ENCODE results near the gene MED12L. TPM values are rescaled to one million over a fixed set of nuclear protein-coding genes. Genes with fewer than 3 reads are reported as not detected.

The MED12L gene
- total and polyA plus RNA-seq, 9 of the 15 experiments (the other 6 are each of a cell fraction or from before 2014, with no cell fraction given): not detected

DNA sequence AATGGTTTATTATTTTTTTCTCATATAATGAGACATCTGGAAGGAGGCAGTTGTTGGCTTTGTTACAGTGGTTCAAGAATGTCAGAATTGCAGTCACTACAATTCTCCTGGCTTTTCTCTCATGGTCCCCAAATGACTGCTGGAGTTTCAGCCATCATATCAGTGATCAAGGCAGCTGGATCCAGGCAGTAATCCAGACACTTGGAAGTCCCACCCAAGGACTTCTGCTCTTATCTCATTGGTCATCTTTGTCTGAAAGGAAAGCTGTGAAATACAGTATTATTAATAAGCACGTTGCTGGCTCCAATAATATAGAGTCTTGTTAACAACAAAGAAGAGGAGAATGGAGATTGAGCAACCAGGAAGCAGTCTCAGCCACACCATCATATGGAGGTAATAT lies 22.9 kb upstream of the MED12L start:
- no peak overlapping the region for H3K27ac ChIP-seq (ENCODE audit: extremely low read depth, low read depth, low read length)
- no peaks in the 10 kb centered on the region for H3K9me3 ChIP-seq (replicated peaks; ENCODE audit: control insufficient read depth, insufficient read depth, low read depth, low read length)
- FAIRE-seq (no peak), ATAC-seq (no peak), DNase-seq (ENCODE audit: extremely low read depth in 1 of 4, low spot score in 3 of 4) (no peak)
- no peaks in the 10 kb centered on the region for H3K79me2 ChIP-seq (ENCODE audit: control insufficient read depth, insufficient read depth, low read length)
- ChIA-PET POLR2A (no interaction called here), CTCF (ENCODE audit: low intra/inter-chr PET ratio) (no interaction called here)
- in situ Hi-C loops (cut with MboI) (no loop called here), intact Hi-C loops (cut with micrococcal nuclease) (no loop called here)
- H3K36me3 ChIP-seq (ENCODE audit: control insufficient read depth, insufficient read depth, low read length): no peaks in the 10 kb centered on the region
- peaks cover 2 to 8% of the 10 kb centered on the region in 2 experiments; a peak in 2 of 5 replicates for H3K27me3 ChIP-seq (ENCODE audit: control insufficient read depth in 2 of 2, insufficient read depth in 2 of 2, low read length in 2 of 2)
- no peaks in the 10 kb centered on the region for H3K4me1 ChIP-seq (replicated peaks in 1 of 2; ENCODE audit: control insufficient read depth in 2 of 2, insufficient read depth in 2 of 2, low read length in 2 of 2)
- no peak overlapping the region for H3K4me2 ChIP-seq (ENCODE audit: insufficient read depth, low read length)
- 0 out of 2 replicates have a peak, but pooled peaks cover under 1% of the 10 kb centered on the region for H4K20me1 ChIP-seq (replicated peaks; ENCODE audit: control insufficient read depth, insufficient read depth, low read length)
- no peaks in the 10 kb centered on the region for H3K9me1 ChIP-seq (ENCODE audit: control insufficient read depth, insufficient read depth, low read length)
- no peak overlapping the region for H3K9ac ChIP-seq (ENCODE audit: insufficient read depth in 1 of 2, low read depth in 2 of 2, low read length in 2 of 2)
- 0% methylated on average over 1 of the region's 1 CpG for WGBS (ENCODE audit: insufficient coverage, low coverage, missing lambda C conversion rate)
- H3K4me3 ChIP-seq: no peak overlapping the region
- no peak for TF ChIP-seq ZSCAN29 (IDR thresholded peaks at IDR 0.05)
- BruUV-seq (replicated peaks): no TSS peak
- H2AFZ ChIP-seq (ENCODE audit: low read depth, low read length): no peak overlapping the region

DNA sequence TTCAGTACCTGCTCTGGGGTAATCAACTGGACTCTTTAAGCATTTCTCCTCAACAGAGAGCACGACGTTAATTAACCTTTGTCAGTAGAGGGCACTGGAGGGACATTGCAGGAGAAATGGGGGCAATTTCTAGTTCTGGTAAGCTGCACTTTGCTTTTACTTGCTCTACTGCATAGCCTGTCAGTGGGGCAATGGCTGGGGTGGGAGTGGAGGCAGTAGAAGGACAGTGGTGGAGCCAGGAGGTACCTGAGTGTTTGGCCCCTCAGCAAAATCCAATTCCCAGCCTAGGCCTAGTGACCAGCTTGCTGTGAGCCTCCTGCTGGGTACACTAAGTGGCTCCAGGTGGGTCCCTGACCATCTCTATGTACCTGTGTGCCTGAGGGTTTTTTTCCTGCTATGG lies 18.3 kb upstream of the MED12L start:
- Histone ChIP-seq H3K79me2 (ENCODE audit: control insufficient read depth, insufficient read depth, low read length) (no peaks in the 10 kb centered on the region), H3K9ac (ENCODE audit: insufficient read depth in 1 of 2, low read depth in 2 of 2, low read length in 2 of 2) (no peak overlapping the region), H3K27ac (ENCODE audit: extremely low read depth, low read depth, low read length) (no peak overlapping the region), H3K36me3 (ENCODE audit: control insufficient read depth, insufficient read depth, low read length) (no peaks in the 10 kb centered on the region), H3K9me1 (ENCODE audit: control insufficient read depth, insufficient read depth, low read length) (no peaks in the 10 kb centered on the region), H4K20me1 (replicated peaks; ENCODE audit: control insufficient read depth, insufficient read depth, low read length) (no peaks in the 10 kb centered on the region), H3K9me3 (replicated peaks; ENCODE audit: control insufficient read depth, insufficient read depth, low read depth, low read length) (no peaks in the 10 kb centered on the region), H3K4me1 (replicated peaks in 1 of 2; ENCODE audit: control insufficient read depth in 2 of 2, insufficient read depth in 2 of 2, low read length in 2 of 2) (no peaks in the 10 kb centered on the region), H3K4me3 (no peak overlapping the region), H2AFZ (ENCODE audit: low read depth, low read length) (no peak overlapping the region), H3K27me3 (ENCODE audit: control insufficient read depth in 2 of 2, insufficient read depth in 2 of 2, low read length in 2 of 2) (no peaks in the 10 kb centered on the region), H3K4me2 (ENCODE audit: insufficient read depth, low read length) (no peak overlapping the region)
- in situ Hi-C loops (cut with MboI) (no loop called here), intact Hi-C loops (cut with micrococcal nuclease) (loop anchor here (1.0 kb wide), 1 partner anchor 79 kb away; no protein-coding TSS in a partner anchor)
- ChIA-PET CTCF (ENCODE audit: low intra/inter-chr PET ratio) (no interaction called here), POLR2A (no interaction called here)
- BruUV-seq (replicated peaks): no TSS peak
- WGBS (ENCODE audit: insufficient coverage, low coverage, missing lambda C conversion rate): 5% methylated on average over 2 of the region's 2 CpGs
- peak; percentile 77 for ATAC-seq
- peak; percentile 84 for FAIRE-seq
- DNase-seq (ENCODE audit: extremely low read depth in 1 of 4, low spot score in 3 of 4): peak in 1 of 4 experiments; percentile 24
- TF ChIP-seq, protein P1, sequence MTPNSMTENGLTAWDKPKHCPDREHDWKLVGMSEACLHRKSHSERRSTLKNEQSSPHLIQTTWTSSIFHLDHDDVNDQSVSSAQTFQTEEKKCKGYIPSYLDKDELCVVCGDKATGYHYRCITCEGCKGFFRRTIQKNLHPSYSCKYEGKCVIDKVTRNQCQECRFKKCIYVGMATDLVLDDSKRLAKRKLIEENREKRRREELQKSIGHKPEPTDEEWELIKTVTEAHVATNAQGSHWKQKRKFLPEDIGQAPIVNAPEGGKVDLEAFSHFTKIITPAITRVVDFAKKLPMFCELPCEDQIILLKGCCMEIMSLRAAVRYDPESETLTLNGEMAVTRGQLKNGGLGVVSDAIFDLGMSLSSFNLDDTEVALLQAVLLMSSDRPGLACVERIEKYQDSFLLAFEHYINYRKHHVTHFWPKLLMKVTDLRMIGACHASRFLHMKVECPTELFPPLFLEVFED (CRISPR knock-in tag; conservative IDR thresholded peaks at IDR 0.05): no peak
- TF ChIP-seq NRF1 (conservative IDR thresholded peaks at IDR 0.05 in 1 of 2, IDR thresholded peaks at IDR 0.05 in 1 of 2) (no peak), ZNF12 (CRISPR knock-in tag; IDR thresholded peaks at IDR 0.05) (no peak), HDAC6 (IDR thresholded peaks at IDR 0.05; ENCODE audit: low read depth, low read length) (no peak), NR2C1 (IDR thresholded peaks at IDR 0.05) (no peak), NR2C1 (tag; IDR thresholded peaks at IDR 0.05) (no peak), SRF (CRISPR knock-in tag; IDR thresholded peaks at IDR 0.05) (no peak), SMC3 (conservative IDR thresholded peaks at IDR 0.05; ENCODE audit: insufficient read depth, low read depth, low read length) (0 out of 2 replicates have a peak, but pooled peaks have one; percentile 8), JUN (IDR thresholded peaks at IDR 0.05; ENCODE audit: borderline replicate concordance, low read depth, low read length) (no peak), JUN (CRISPR knock-in tag; IDR thresholded peaks at IDR 0.05; ENCODE audit: borderline replicate concordance) (no peak), GABPB1 (CRISPR knock-in tag; IDR thresholded peaks at IDR 0.05) (no peak), ZNF584 (CRISPR knock-in tag; IDR thresholded peaks at IDR 0.05; ENCODE audit: low read depth) (no peak), MXI1 (IDR thresholded peaks at IDR 0.05; ENCODE audit: low read depth, low read length) (no peak)
- TF ChIP-seq, protein P2, sequence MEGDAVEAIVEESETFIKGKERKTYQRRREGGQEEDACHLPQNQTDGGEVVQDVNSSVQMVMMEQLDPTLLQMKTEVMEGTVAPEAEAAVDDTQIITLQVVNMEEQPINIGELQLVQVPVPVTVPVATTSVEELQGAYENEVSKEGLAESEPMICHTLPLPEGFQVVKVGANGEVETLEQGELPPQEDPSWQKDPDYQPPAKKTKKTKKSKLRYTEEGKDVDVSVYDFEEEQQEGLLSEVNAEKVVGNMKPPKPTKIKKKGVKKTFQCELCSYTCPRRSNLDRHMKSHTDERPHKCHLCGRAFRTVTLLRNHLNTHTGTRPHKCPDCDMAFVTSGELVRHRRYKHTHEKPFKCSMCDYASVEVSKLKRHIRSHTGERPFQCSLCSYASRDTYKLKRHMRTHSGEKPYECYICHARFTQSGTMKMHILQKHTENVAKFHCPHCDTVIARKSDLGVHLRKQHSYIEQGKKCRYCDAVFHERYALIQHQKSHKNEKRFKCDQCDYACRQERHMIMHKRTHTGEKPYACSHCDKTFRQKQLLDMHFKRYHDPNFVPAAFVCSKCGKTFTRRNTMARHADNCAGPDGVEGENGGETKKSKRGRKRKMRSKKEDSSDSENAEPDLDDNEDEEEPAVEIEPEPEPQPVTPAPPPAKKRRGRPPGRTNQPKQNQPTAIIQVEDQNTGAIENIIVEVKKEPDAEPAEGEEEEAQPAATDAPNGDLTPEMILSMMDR (IDR thresholded peaks at IDR 0.05 in 2 of 3, conservative IDR thresholded peaks at IDR 0.05 in 1 of 3; ENCODE audit: insufficient read depth in 2 of 3, low read depth in 1 of 3, low read length in 3 of 3): peak; percentile 35 to 56 (median 54)

Measured in K562 (cell line).